Endodermal cell (in vitro differentiated cells): Measurements from ENCODE around the gene SIAH1. TPM values are rescaled to one million over a fixed set of nuclear protein-coding genes. Genes with fewer than 3 reads are reported as not detected.

Experiments used
- DNase-seq: peaks from one replicate; pipeline ENCODE4 v3.0.0-alpha.2; 2017
- H3K27ac ChIP-seq: 2 replicates; pipeline ENCODE4 v1.5.1; 2013; ENCODE audit warnings: mild to moderate bottlenecking, low read depth, low read length, moderate library complexity
- H3K27me3 ChIP-seq: 2 replicates; pipeline ENCODE4 v1.6.1; 2013; ENCODE audit warnings: mild to moderate bottlenecking, low read length, moderate library complexity; ENCODE audit not compliant: insufficient read depth, control insufficient read depth, poor library complexity, severe bottlenecking
- H3K36me3 ChIP-seq: 2 replicates; pipeline ENCODE4 v1.7.0; 2013; ENCODE audit warnings: mild to moderate bottlenecking, low read length, moderate library complexity; ENCODE audit not compliant: control insufficient read depth, insufficient read depth
- H3K4me1 ChIP-seq: one replicate; pipeline ENCODE4 v1.7.0; 2013; ENCODE audit warnings: low read length; ENCODE audit not compliant: control insufficient read depth, insufficient read depth
- H3K4me3 ChIP-seq: 2 replicates; pipeline ENCODE4 v1.5.1; 2013; ENCODE audit warnings: mild to moderate bottlenecking, low read length, moderate library complexity
- H3K9ac ChIP-seq: 2 replicates; pipeline ENCODE4 v1.6.1; 2013; ENCODE audit warnings: mild to moderate bottlenecking, low read length, moderate library complexity; ENCODE audit not compliant: poor library complexity, severe bottlenecking; ENCODE audit errors: extremely low read depth
- H3K9me3 ChIP-seq: 2 replicates; pipeline ENCODE4 v1.6.1; 2013; ENCODE audit warnings: mild to moderate bottlenecking, low read length, moderate library complexity; ENCODE audit not compliant: control insufficient read depth
- H3K27ac Mint-ChIP-seq: 2 replicates; pipeline ENCODE4 v1.8.0; 2020; ENCODE audit warnings: mixed read lengths
- H3K27me3 Mint-ChIP-seq: 2 replicates; pipeline ENCODE4 v1.8.0; 2021; ENCODE audit warnings: mild to moderate bottlenecking, mixed read lengths; ENCODE audit not compliant: insufficient read depth
- H3K36me3 Mint-ChIP-seq: 2 replicates; pipeline ENCODE4 v1.8.0; 2020; ENCODE audit warnings: low read depth, mixed read lengths
- H3K4me1 Mint-ChIP-seq: 2 replicates; pipeline ENCODE4 v1.8.0; 2020; ENCODE audit warnings: mixed read lengths
- H3K4me3 Mint-ChIP-seq: 2 replicates; pipeline ENCODE4 v1.8.0; 2020; ENCODE audit warnings: mild to moderate bottlenecking, moderate library complexity, mixed read lengths
- H3K9me3 Mint-ChIP-seq: 2 replicates; pipeline ENCODE4 v1.8.0; 2020; ENCODE audit warnings: mild to moderate bottlenecking, mixed read lengths
- WGBS, 2 experiments: methylation state at CpG; one replicate each; pipeline versions ENCODE4 v1.1.5 to v1.1.7; 2013; ENCODE audit warnings: missing lambda C conversion rate in 2 of 2, mixed read lengths in 1 of 2; ENCODE audit not compliant: insufficient coverage in 1 of 2, insufficient read length in 1 of 2; 5-methylcytosine and 5-hydroxymethylcytosine counted together
- total RNA-seq, 2 donors: library from RNA; stranded (reverse); fragmentation: NEBNext Ultra II Directional in 1 of 2; extraction: Animal tissue kit (Norgen Biotek cat#: 25700) in 1 of 2; gene quantifications; 2 replicates in 1 of 2; 3 replicates in 1 of 2; pipeline ENCODE4 v1.2.1, GENCODE V29; 2021
- TF ChIP-seq, protein P1 (sequence below): fragments of 200-600 bp; sonication (generic); conservative IDR thresholded peaks from 2 replicates; pipeline ENCODE4 v1.5.0; 2021; ENCODE audit warnings: antibody characterized with exemption, mild to moderate bottlenecking

Gene SIAH1
- total RNA-seq, 2 donors from 2014 or later, result 32.8 to 37.5 TPM

DNA sequence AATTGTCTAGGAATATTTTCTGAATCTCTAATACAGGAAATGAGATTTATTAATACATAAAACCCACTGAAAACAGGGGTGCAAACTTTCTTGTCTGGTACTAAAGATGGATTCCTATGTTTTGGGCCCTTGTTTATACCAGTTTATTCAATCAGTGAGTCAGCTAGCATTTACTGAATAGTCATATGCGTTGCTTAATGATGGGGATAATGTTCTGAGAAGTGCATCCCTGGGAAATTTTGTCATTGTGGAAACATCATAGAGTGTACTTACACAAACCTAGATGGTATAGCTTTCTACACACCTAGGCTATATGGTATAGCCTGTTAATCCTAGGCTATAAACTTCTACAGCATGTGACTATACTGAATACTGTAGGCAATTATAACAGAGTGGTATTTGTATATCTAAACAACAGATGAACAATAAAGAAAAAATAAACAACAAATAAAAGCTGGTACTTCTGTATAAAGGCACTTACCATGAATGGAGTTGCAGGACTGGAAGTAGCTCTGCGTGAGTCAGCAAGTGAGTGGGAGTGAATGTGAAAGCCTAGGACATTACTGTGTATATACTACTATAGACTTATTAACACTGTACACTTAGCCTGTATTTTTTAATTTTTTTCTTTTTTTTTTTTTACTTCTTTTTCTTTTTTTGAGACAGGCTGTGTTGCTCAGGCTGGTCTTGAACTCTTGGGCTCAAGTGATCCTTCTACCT lies 63.7 kb downstream of the SIAH1 start:
- no peak overlapping the region for H3K27ac ChIP-seq
- TF ChIP-seq, protein P1, sequence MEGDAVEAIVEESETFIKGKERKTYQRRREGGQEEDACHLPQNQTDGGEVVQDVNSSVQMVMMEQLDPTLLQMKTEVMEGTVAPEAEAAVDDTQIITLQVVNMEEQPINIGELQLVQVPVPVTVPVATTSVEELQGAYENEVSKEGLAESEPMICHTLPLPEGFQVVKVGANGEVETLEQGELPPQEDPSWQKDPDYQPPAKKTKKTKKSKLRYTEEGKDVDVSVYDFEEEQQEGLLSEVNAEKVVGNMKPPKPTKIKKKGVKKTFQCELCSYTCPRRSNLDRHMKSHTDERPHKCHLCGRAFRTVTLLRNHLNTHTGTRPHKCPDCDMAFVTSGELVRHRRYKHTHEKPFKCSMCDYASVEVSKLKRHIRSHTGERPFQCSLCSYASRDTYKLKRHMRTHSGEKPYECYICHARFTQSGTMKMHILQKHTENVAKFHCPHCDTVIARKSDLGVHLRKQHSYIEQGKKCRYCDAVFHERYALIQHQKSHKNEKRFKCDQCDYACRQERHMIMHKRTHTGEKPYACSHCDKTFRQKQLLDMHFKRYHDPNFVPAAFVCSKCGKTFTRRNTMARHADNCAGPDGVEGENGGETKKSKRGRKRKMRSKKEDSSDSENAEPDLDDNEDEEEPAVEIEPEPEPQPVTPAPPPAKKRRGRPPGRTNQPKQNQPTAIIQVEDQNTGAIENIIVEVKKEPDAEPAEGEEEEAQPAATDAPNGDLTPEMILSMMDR, result no peak
- no peaks in the 10 kb centered on the region for H3K4me1 ChIP-seq
- no peak overlapping the region for H3K4me3 Mint-ChIP-seq
- H3K4me3 ChIP-seq, result no peak overlapping the region
- 97 to 100% methylated on average over 1 to 2 of the region's 2 CpGs for WGBS, 2 experiments
- peaks cover 21% of the 10 kb centered on the region for H3K36me3 Mint-ChIP-seq
- H3K27me3 ChIP-seq, result no peaks in the 10 kb centered on the region
- H3K9me3 Mint-ChIP-seq, result no peaks in the 10 kb centered on the region
- DNase-seq, result no peak
- peaks cover 4% of the 10 kb centered on the region for H3K4me1 Mint-ChIP-seq
- no peak overlapping the region for H3K9ac ChIP-seq
- H3K27me3 Mint-ChIP-seq, result no peaks in the 10 kb centered on the region
- H3K36me3 ChIP-seq, result peaks cover 18% of the 10 kb centered on the region
- H3K9me3 ChIP-seq, result no peaks in the 10 kb centered on the region
- no peak overlapping the region for H3K27ac Mint-ChIP-seq

DNA sequence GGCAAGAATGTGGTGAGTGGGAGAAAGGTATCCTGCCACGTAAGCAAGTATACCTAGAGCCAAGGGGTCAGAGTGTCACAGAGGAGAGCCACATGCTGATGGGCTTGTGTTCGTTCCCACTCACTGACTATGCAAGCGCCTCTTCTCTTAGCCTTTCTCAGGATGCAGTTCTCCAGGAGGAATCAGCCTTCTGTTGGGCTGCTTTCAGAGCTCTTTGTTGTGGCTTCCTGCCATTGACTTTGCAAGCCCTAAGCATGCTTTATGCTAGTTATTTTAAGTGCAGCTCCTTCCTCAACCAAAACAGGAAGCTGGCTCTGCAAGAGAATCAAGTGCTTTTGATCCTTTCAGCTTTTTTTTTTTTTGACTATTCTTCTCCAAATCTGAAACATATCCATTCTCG lies 66.6 kb downstream of the SIAH1 start:
- H3K36me3 ChIP-seq, result peaks cover 23% of the 10 kb centered on the region
- peak overlapping the region; percentile 55 for H3K27ac Mint-ChIP-seq
- H3K27me3 Mint-ChIP-seq, result no peaks in the 10 kb centered on the region
- TF ChIP-seq, protein P1, result no peak
- H3K27ac ChIP-seq, result no peak overlapping the region
- H3K9me3 Mint-ChIP-seq, result peaks cover 5% of the 10 kb centered on the region
- no peak overlapping the region for H3K9ac ChIP-seq
- WGBS, 2 experiments, result 80 to 90% methylated on average over 3 to 4 of the region's 4 CpGs
- peaks cover 7% of the 10 kb centered on the region for H3K9me3 ChIP-seq
- no peak overlapping the region for H3K4me3 Mint-ChIP-seq
- H3K36me3 Mint-ChIP-seq, result peaks cover 31% of the 10 kb centered on the region
- peak; percentile 66 for DNase-seq
- H3K27me3 ChIP-seq, result no peaks in the 10 kb centered on the region
- no peak overlapping the region for H3K4me3 ChIP-seq
- H3K4me1 Mint-ChIP-seq, result peaks cover 16% of the 10 kb centered on the region
- H3K4me1 ChIP-seq, result peaks cover 6% of the 10 kb centered on the region

DNA sequence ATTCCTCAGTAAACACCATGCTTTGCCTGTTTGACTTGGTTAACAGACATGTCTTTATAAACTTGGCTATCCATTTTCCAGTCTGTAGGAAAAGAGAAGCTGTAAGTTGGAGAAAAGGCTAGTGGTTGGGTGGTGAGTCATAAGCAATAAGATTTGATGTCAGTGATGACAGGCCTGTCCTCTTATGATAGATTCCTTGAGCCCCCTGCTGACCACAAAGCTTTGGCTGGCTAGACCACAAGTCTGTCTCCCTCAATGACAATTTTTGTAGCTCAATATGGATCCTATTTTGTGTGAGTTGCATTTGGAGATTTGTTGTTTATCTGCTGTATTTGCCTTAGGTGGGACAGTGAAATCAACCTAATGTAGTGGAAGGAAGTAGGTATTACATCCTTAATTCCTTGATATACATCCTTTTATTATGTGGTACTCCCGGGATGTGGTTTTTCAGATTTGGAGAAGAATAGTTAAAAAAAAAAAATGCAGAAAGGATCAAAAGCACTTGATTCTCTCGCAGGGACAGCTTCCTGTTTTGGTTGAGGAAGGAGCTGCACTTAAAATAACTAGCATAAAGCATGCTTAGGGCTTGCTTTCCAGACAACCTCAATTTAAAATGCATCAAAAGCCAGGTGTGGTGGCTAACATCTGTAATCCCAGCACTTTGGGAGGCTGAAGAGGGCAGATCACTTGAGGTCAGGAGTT lies 67.4 kb downstream of the SIAH1 start:
- no peak overlapping the region for H3K27ac ChIP-seq
- Mint-ChIP-seq H3K27ac (peak overlapping the region; percentile 17), H3K27me3 (no peaks in the 10 kb centered on the region), H3K36me3 (peaks cover 39% of the 10 kb centered on the region), H3K9me3 (peaks cover 13% of the 10 kb centered on the region), H3K4me1 (peaks cover 16% of the 10 kb centered on the region), H3K4me3 (no peak overlapping the region)
- H3K4me1 ChIP-seq, result peaks cover 6% of the 10 kb centered on the region
- no peak overlapping the region for H3K4me3 ChIP-seq
- TF ChIP-seq, protein P1, result peak; percentile 18
- H3K9me3 ChIP-seq, result peaks cover 12% of the 10 kb centered on the region
- 82 to 93% methylated on average over 1 to 2 of the region's 2 CpGs for WGBS, 2 experiments
- DNase-seq, result no peak
- H3K36me3 ChIP-seq, result peaks cover 28% of the 10 kb centered on the region
- H3K27me3 ChIP-seq, result no peaks in the 10 kb centered on the region
- no peak overlapping the region for H3K9ac ChIP-seq
